ENCODE data around the gene FCN3. TPM values are rescaled to one million over a fixed set of nuclear protein-coding genes. Genes with fewer than 3 reads are reported as not detected.
A peak's percentile ranks its signal among the peaks of the same experiment; 100 is the strongest.
"Not testable (repeated sequence)": the region's sequence is repeated elsewhere in the genome, so short reads cannot be mapped to it uniquely, and the experiment has no call there.

Gene FCN3
- total RNA-seq, 4 donors from 2014 or later = 3.0 to 4.7 (median 4.3) TPM

DNA sequence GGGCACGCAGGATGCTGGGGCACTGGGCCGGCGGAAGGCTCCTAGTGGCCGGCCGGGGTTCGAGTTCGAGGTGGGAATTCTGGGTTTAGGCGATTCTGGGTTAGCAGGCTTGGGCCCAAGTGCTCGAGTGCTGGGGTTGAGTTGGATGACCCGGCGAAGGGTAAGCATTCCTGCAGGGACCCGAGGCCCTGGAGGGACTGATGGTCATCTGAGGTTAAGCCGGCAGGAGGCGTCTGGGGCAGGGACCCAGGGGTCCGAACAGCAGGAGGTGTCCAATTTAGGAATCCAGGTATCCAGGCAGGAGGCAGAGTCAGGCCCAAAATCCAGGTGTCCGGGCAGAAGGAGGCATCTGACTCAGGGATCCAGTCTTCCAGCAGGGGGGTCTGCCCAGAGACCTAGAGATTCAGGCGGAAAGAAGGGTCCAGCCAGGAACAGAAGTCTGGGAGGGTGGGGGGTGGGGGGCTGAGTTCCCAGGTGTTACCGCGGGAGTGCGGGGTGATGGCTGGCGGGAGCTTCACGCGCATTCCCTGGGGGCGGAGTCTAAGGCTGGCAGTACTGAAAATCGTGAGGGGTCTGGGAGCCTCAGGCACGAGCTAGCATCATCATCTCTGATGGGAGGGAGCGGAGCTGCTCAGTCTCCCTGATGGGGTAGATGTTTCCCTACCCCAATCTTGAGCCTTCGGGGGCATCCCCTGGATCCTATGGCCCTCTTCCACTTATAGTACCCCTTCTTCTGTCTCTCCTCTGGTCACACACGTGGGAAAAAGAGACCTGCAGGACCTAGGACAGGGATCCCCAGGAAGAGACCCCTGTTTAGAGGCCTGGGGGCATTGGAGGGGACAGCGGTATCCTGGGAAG is 18.4 kb upstream of the FCN3 start:
- Histone ChIP-seq H3K36me3 (no peaks in the 10 kb centered on the region), H3K27me3 (no peaks in the 10 kb centered on the region), H3K9me3 (no peaks in the 10 kb centered on the region), H3K27ac (peak overlapping the region in 3 of 4 donors; percentile 52 to 72 (median 70)), H3K4me1 (peaks cover 19 to 60% (median 19%) of the 10 kb centered on the region in 3 donors), H3K4me3 (peak overlapping the region; percentile 26 to 68 (median 46))
- WGBS, 2 donors = 65 to 67% methylated on average over 11 to 14 of the region's 30 CpGs
- no peak for TF ChIP-seq POLR2A (IDR thresholded peaks at IDR 0.05)
- TF ChIP-seq, protein P1, sequence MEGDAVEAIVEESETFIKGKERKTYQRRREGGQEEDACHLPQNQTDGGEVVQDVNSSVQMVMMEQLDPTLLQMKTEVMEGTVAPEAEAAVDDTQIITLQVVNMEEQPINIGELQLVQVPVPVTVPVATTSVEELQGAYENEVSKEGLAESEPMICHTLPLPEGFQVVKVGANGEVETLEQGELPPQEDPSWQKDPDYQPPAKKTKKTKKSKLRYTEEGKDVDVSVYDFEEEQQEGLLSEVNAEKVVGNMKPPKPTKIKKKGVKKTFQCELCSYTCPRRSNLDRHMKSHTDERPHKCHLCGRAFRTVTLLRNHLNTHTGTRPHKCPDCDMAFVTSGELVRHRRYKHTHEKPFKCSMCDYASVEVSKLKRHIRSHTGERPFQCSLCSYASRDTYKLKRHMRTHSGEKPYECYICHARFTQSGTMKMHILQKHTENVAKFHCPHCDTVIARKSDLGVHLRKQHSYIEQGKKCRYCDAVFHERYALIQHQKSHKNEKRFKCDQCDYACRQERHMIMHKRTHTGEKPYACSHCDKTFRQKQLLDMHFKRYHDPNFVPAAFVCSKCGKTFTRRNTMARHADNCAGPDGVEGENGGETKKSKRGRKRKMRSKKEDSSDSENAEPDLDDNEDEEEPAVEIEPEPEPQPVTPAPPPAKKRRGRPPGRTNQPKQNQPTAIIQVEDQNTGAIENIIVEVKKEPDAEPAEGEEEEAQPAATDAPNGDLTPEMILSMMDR (IDR thresholded peaks at IDR 0.05) = peak in 1 of 6 experiments; percentile 3
- intact Hi-C loops (cut with DNase I) = loop anchor here (5.0 to 10.0 kb wide), 4 partner anchors 36 to 291 kb away; no protein-coding TSS in a partner anchor
- no peak for DNase-seq

DNA sequence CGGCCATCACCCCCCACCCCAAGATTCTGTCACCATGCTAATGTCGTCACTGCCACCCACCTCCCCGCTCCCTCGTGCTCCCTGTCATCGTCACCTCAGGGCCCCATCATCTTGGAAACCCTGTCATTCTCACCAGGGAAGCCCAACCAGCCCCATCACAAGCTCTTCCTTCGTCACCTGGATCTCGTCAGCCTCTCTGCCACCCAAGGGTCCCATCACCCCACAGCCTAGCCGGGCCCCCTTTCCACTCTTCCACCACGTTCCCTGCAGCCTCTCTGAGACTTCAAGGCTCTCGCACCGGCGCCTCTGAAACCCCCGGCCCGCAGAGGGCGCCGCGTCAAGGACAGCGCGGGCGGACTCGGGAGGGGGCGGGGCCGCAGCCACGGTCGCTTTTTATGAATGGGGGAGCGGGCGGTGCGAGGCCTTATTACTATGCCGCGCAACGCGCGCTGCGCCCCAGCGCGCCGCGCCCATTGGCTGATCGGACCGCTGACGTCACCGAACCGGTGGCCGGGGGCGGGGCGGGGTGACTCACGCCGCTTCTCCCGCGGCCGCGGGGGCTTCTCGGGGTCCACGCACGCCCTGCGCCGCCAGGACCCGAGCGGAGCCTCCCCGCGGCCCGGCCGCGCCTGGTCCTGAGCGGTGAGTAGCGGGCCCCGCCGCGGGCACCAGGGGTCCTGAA is 17.6 kb upstream of the FCN3 start, which contains the start of gene GPR3:
GPR3 (plus strand) TSS at position 527 of the 682 bp plus-strand sequence. CDS start 1,177 bp downstream, outside the sequence.
- 4 to 7% methylated on average over 6 to 10 of the region's 69 CpGs for WGBS, 2 donors

DNA sequence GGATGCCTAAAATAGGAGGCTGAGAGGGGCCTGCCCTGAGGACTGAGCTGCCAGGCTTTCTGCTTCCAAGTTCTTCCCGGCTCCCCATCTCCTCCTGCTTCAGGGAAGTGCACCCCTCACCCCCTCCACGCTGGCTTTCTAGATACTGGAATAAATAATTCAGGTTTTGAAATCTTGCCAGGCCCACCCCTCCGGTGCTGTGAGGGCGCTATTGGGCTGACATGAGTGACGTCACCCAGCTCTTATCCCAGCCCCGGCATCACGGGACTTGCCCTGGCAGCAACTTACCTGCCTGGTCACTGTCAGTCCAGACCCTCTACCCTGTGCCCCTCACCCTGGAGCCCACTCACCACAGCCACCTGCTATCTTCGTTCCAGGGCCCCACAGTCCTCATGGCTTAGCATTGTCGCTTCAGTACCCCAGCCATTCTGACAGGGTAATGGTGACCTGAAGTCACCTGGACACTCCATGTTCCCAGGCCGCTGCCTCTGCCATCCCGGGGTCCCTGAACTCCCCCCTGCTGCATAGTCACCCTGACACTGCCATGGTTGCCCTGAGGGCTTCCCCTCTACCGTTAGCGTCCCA is 17.0 kb upstream of the FCN3 start:
- TF ChIP-seq, protein P1 (IDR thresholded peaks at IDR 0.05) = no peak
- TF ChIP-seq POLR2A (IDR thresholded peaks at IDR 0.05) = no peak
- WGBS, 2 donors = 4 to 7% methylated on average over 10 of the region's 13 CpGs
- H3K27me3 ChIP-seq = no peaks in the 10 kb centered on the region
- no peaks in the 10 kb centered on the region for H3K36me3 ChIP-seq
- intact Hi-C loops (cut with DNase I) = loop anchor here (5.0 to 10.0 kb wide), 4 partner anchors 34 to 289 kb away; no protein-coding TSS in a partner anchor
- peaks cover 19 to 46% (median 19%) of the 10 kb centered on the region in 3 donors for H3K4me1 ChIP-seq
- no peak for DNase-seq
- no peaks in the 10 kb centered on the region for H3K9me3 ChIP-seq
- H3K27ac ChIP-seq = peak overlapping the region; percentile 24 to 75 (median 57)
- H3K4me3 ChIP-seq = peak overlapping the region in 3 of 4 donors; percentile 43 to 68 (median 50)

More for the DNA sequence above, 17.6 kb upstream of the FCN3 start, which contains the start of gene GPR3:
- peak within 1 kb of the TSS; percentile 26 to 68 (median 46) for H3K4me3 ChIP-seq
- no peaks in the 10 kb centered on the region for H3K9me3 ChIP-seq
- no peaks in the 10 kb centered on the region for H3K36me3 ChIP-seq
- intact Hi-C loops (cut with DNase I) = loop anchor here (5.0 to 10.0 kb wide), 4 partner anchors 35 to 290 kb away; no protein-coding TSS in a partner anchor
- H3K4me1 ChIP-seq = peaks cover 19 to 52% (median 19%) of the 10 kb centered on the region in 3 donors
- TF ChIP-seq, protein P1 (IDR thresholded peaks at IDR 0.05) = peak; percentile 35 to 68 (median 46)
- peak in 2 of 4 donors; percentile 7 to 26 for TF ChIP-seq POLR2A (IDR thresholded peaks at IDR 0.05)
- peak within 1 kb of the TSS; percentile 1 to 75 (median 61) for H3K27ac ChIP-seq
- no peaks in the 10 kb centered on the region for H3K27me3 ChIP-seq
- DNase-seq = peak; percentile 46

DNA sequence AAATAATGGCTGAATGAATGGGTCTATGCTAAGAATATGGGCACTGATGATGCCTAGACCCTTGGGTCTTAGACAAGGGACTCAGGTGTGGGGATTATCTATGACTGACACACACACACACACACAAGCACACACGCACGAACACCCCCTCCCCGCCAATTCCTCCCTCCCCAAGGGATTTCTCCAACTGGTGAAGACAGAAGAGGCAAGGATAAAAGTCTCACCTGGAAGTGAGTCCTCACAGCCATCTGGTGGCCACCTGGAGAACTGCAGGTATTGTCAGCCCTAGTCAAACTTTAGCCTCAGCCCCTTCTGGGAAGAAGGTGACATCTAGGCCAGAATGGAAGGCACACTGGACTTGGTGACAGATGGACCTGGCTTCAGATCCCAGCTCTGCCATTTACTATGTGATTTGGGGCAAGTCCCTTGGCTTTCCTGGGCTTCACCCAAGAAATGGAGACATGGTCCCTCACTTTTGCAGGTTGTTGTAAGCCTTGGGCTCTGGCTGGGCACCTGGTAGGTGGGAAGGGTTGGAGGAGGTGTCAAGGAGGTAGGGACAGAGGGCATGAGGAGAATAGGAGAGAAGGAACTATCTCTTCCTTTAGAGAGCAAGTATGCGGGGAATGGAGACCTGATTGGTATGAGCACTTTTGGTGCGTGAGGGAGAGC is 13.8 kb upstream of the FCN3 start:
- Histone ChIP-seq H3K36me3 (no peaks in the 10 kb centered on the region), H3K27me3 (no peaks in the 10 kb centered on the region), H3K4me1 (peaks cover 14 to 35% (median 15%) of the 10 kb centered on the region in 3 donors), H3K9me3 (no peaks in the 10 kb centered on the region), H3K27ac (peak overlapping the region in 1 of 4 donors; percentile 17), H3K4me3 (no peak overlapping the region)
- intact Hi-C loops (cut with DNase I) = no loop called here
- no peak for TF ChIP-seq POLR2A (IDR thresholded peaks at IDR 0.05)
- TF ChIP-seq, protein P1 (IDR thresholded peaks at IDR 0.05) = peak; percentile 92 to 97 (median 94)
- 38 to 43% methylated on average over 5 of the region's 5 CpGs for WGBS, 2 donors
- no peak for DNase-seq

DNA sequence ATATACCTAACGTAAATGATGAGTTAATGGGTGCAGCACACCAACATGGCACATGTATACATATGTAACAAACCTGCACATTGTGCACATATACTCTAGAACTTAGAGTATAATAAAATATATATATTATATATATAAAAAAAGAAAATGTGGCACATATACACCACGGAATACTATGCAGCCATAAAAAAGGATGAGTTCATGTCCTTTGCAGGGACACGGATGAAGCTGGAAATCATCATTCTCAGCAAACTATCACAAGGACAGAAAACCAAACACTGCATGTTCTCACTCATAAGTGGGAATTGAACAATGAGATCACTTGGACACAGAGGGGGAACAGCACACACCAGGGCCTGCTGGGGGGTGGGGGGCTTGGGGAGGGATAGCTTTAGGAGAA is 10.2 kb upstream of the FCN3 start:
- Histone ChIP-seq H3K27me3 (peaks cover 0 to 12% (median 0%) of the 10 kb centered on the region in 4 donors), H3K4me1 (peaks cover 15 to 47% (median 23%) of the 10 kb centered on the region in 3 donors)
- WGBS, 2 donors = 96 to 100% methylated on average over 3 of the region's 3 CpGs
- H3K4me3 ChIP-seq; DNase-seq; H3K9me3 ChIP-seq; H3K36me3 ChIP-seq; H3K27ac ChIP-seq; intact Hi-C loops (cut with DNase I): not testable (repeated sequence)
